Osteoblast (primary cell): Measurements from ENCODE around the gene TSPAN16. TPM values are rescaled to one million over a fixed set of nuclear protein-coding genes. Genes with fewer than 3 reads are reported as not detected.
A peak's percentile ranks its signal among the peaks of the same experiment; 100 is the strongest.

Experiments used
- DNase-seq: peaks from one replicate; pipeline ENCODE4 v3.0.0; 2011; ENCODE audit warnings: low spot score, mixed read lengths; ENCODE audit not compliant: insufficient read length; ENCODE audit errors: missing footprints
- H2AFZ ChIP-seq: 2 replicates; pipeline ENCODE4 v1.6.0; 2011; ENCODE audit warnings: mild to moderate bottlenecking, low read length
- H3K27ac ChIP-seq: 2 replicates; pipeline ENCODE4 v1.5.1; 2011; ENCODE audit warnings: mild to moderate bottlenecking, low read depth, low read length, moderate library complexity
- H3K27me3 ChIP-seq: 2 replicates; pipeline ENCODE4 v1.6.0; 2012; ENCODE audit warnings: mild to moderate bottlenecking, control low read depth, inconsistent platforms, low read length, moderate library complexity; ENCODE audit not compliant: insufficient read depth
- H3K36me3 ChIP-seq: 2 replicates; pipeline ENCODE4 v1.5.1; 2011; ENCODE audit warnings: mild to moderate bottlenecking, low read length, control low read depth, moderate library complexity; ENCODE audit not compliant: insufficient read depth
- H3K4me1 ChIP-seq: 2 replicates; pipeline ENCODE4 v1.5.1; 2011; ENCODE audit warnings: mild to moderate bottlenecking, low read length, control low read depth, moderate library complexity; ENCODE audit not compliant: insufficient read depth
- H3K4me2 ChIP-seq: 2 replicates; pipeline ENCODE4 v1.6.0; 2011; ENCODE audit warnings: mild to moderate bottlenecking, low read length; ENCODE audit not compliant: insufficient read depth
- H3K4me3 ChIP-seq: fragments of 200-600 bp; sonication (generic); 3 replicates; pipeline ENCODE4 v1.5.1; 2012; ENCODE audit warnings: mild to moderate bottlenecking, low read length, inconsistent platforms; ENCODE audit not compliant: insufficient read depth
- H3K79me2 ChIP-seq: 2 replicates; pipeline ENCODE4 v1.6.0; 2012; ENCODE audit warnings: mild to moderate bottlenecking, low read length, control low read depth, inconsistent platforms; ENCODE audit not compliant: insufficient read depth
- H3K9me3 ChIP-seq: 2 replicates; pipeline ENCODE4 v1.5.1; 2011; ENCODE audit warnings: low read depth, low read length, control low read depth
- H4K20me1 ChIP-seq: 2 replicates; pipeline ENCODE4 v1.6.0; 2012; ENCODE audit warnings: mild to moderate bottlenecking, low read length, control low read depth; ENCODE audit not compliant: insufficient read depth
- total RNA-seq: library from RNA; depleted of rRNA; stranded (reverse); fragments of >200 nt; gene quantifications from 2 replicates; pipeline ENCODE4 v1.2.3, GENCODE V29; 2012
- TF ChIP-seq, protein P1 (sequence below): IDR thresholded peaks from 2 replicates; pipeline ENCODE4 v1.5.1; 2011; ENCODE audit warnings: mild to moderate bottlenecking, low read depth, low read length, moderate library complexity; ENCODE audit errors: extremely low read depth

Gene TSPAN16
- total RNA-seq, 1 donor: not detected

DNA sequence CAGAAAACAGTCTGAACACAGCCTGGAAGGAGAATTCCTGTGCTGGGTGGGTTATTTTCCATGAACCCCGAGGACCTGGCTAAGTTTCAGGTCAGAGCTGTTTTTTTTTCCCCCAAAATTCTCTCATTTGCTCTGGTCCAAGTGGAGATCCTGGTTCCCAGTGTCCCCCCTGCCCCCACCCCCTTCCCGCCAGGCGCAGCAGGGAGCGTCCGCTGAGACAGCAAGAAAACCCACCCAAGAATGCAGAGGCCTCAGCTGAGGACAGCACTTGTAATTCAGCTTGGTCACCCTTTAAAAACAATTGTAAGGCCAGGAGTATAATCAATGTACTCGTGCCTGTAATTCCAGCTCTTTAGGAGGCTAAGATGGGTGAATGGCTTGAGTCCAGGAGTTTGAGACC, 11.4 kb upstream of the TSPAN16 start:
- TF ChIP-seq, protein P1, sequence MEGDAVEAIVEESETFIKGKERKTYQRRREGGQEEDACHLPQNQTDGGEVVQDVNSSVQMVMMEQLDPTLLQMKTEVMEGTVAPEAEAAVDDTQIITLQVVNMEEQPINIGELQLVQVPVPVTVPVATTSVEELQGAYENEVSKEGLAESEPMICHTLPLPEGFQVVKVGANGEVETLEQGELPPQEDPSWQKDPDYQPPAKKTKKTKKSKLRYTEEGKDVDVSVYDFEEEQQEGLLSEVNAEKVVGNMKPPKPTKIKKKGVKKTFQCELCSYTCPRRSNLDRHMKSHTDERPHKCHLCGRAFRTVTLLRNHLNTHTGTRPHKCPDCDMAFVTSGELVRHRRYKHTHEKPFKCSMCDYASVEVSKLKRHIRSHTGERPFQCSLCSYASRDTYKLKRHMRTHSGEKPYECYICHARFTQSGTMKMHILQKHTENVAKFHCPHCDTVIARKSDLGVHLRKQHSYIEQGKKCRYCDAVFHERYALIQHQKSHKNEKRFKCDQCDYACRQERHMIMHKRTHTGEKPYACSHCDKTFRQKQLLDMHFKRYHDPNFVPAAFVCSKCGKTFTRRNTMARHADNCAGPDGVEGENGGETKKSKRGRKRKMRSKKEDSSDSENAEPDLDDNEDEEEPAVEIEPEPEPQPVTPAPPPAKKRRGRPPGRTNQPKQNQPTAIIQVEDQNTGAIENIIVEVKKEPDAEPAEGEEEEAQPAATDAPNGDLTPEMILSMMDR: no peak
- Histone ChIP-seq H3K27ac (no peak overlapping the region), H3K27me3 (peaks cover 2% of the 10 kb centered on the region), H3K79me2 (no peaks in the 10 kb centered on the region), H3K4me2 (no peak overlapping the region), H3K36me3 (no peaks in the 10 kb centered on the region), H3K4me1 (peaks cover 5% of the 10 kb centered on the region), H3K9me3 (no peaks in the 10 kb centered on the region), H3K4me3 (no peak overlapping the region), H4K20me1 (no peaks in the 10 kb centered on the region), H2AFZ (no peak overlapping the region)
- DNase-seq: peak; percentile 49

DNA sequence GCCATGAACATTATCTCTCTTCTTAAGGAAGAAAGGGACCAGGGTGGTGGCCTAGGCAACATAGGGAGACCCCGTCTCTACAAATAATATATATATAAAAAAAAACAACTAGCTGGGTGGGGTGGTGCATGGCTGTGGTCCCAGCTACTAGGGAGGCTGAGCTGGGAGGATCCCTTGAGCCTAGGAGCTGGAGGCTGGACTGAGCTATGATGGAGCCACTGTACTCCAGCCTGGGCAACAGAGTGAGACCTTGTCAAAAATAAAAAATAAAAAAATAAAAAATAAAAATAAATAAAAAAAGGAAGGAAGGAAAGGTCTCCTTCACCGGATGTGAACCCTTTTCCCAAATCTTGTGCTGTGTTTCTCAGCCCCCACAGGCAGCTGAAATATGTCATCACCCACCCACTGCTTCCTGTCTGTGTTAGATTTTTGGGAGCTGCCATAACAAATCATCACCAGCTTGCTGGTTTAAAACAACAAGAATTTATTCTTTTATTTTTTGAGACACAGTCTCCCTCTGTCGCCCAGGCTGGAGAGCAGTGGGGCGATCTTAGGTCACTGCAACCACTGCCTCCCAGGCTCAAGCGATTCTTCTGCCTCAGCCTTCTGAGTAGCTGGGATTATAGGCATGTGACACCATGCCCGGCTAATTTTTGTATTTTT, 9.5 kb upstream of the TSPAN16 start:
- no peak for DNase-seq
- Histone ChIP-seq H3K9me3 (no peaks in the 10 kb centered on the region), H3K79me2 (no peaks in the 10 kb centered on the region)

GRCh38 chr19:11288349-11288748, 7.6 kb upstream of the TSPAN16 start:
- H3K4me3 ChIP-seq: no peak overlapping the region
- no peak overlapping the region for H3K4me2 ChIP-seq
- peak; percentile 56 for DNase-seq
- no peaks in the 10 kb centered on the region for H3K79me2 ChIP-seq
- no peak overlapping the region for H3K27ac ChIP-seq
- no peaks in the 10 kb centered on the region for H3K36me3 ChIP-seq
- TF ChIP-seq, protein P1: peak; percentile 57
- H4K20me1 ChIP-seq: no peaks in the 10 kb centered on the region
- H3K4me1 ChIP-seq: peaks cover 6% of the 10 kb centered on the region
- no peaks in the 10 kb centered on the region for H3K27me3 ChIP-seq
- H2AFZ ChIP-seq: no peak overlapping the region
- no peaks in the 10 kb centered on the region for H3K9me3 ChIP-seq

More for the DNA sequence above, 9.5 kb upstream of the TSPAN16 start:
- Histone ChIP-seq H2AFZ (peak overlapping the region; percentile 82), H3K4me2 (peak overlapping the region; percentile 40), H4K20me1 (no peaks in the 10 kb centered on the region), H3K4me3 (no peak overlapping the region), H3K27ac (no peak overlapping the region), H3K27me3 (no peaks in the 10 kb centered on the region), H3K36me3 (no peaks in the 10 kb centered on the region), H3K4me1 (peaks cover 5% of the 10 kb centered on the region)
- TF ChIP-seq, protein P1: peak; percentile 32

- Histone ChIP-seq H4K20me1 (no peaks in the 10 kb centered on the region), H3K79me2 (no peaks in the 10 kb centered on the region), H3K4me2 (no peak overlapping the region), H3K27ac (no peak overlapping the region), H2AFZ (no peak overlapping the region), H3K4me3 (no peak overlapping the region), H3K27me3 (no peaks in the 10 kb centered on the region), H3K4me1 (peaks cover 12% of the 10 kb centered on the region), H3K36me3 (no peaks in the 10 kb centered on the region), H3K9me3 (no peaks in the 10 kb centered on the region)
- peak; percentile 14 for DNase-seq
- TF ChIP-seq, protein P1: no peak
Measured at GRCh38 chr19:11290256-11290655, 5.7 kb upstream of the TSPAN16 start.
